ENCODE results near the gene KNTC1.
"Not testable (repeated sequence)": the region's sequence is repeated elsewhere in the genome, so short reads cannot be mapped to it uniquely, and the experiment has no call there.

KNTC1 gene

GRCh38 chr12:122563361-122563760, 36.3 kb downstream of the KNTC1 start:
- DNase-seq = no peak

GRCh38 chr12:122566816-122567215, 39.8 kb downstream of the KNTC1 start:
- DNase-seq = not testable (repeated sequence)

GRCh38 chr12:122569288-122569687, 42.2 kb downstream of the KNTC1 start:
- no peak for DNase-seq

GRCh38 chr12:122570006-122570405, 43.0 kb downstream of the KNTC1 start:
- DNase-seq = not testable (repeated sequence)

- DNase-seq = no peak
These were observed 44.8 kb downstream of the KNTC1 start for GRCh38 chr12:122571821-122572220.

- DNase-seq = not testable (repeated sequence)
These were observed 56.2 kb downstream of the KNTC1 start for GRCh38 chr12:122583294-122583693.

- no peak for DNase-seq
These were observed 57.3 kb downstream of the KNTC1 start for GRCh38 chr12:122584177-122584863.

GRCh38 chr12:122590990-122591389, 63.9 kb downstream of the KNTC1 start:
- DNase-seq = no peak

- not testable (repeated sequence) for DNase-seq
These were observed 64.9 kb downstream of the KNTC1 start for GRCh38 chr12:122591966-122592365.

- DNase-seq = not testable (repeated sequence)
These were observed 65.5 kb downstream of the KNTC1 start for GRCh38 chr12:122592543-122592942.

- DNase-seq = no peak
These were observed 66.9 kb downstream of the KNTC1 start for GRCh38 chr12:122593910-122594309.

- no peak for DNase-seq
These were observed 69.8 kb downstream of the KNTC1 start for GRCh38 chr12:122596838-122597237.

- DNase-seq = no peak
These were observed 75.4 kb downstream of the KNTC1 start for GRCh38 chr12:122602456-122602855.

- no peak for DNase-seq
These were observed 77.9 kb downstream of the KNTC1 start for GRCh38 chr12:122604993-122605392.

- DNase-seq = no peak
These were observed 82.7 kb downstream of the KNTC1 start for GRCh38 chr12:122609732-122610131.

- DNase-seq = no peak
These were observed 83.2 kb downstream of the KNTC1 start for GRCh38 chr12:122610207-122610606.

GRCh38 chr12:122610911-122611310, 83.9 kb downstream of the KNTC1 start:
- no peak for DNase-seq

GRCh38 chr12:122614839-122615238, 87.8 kb downstream of the KNTC1 start:
- no peak for DNase-seq

GRCh38 chr12:122615780-122616179, 88.7 kb downstream of the KNTC1 start:
- no peak for DNase-seq

- no peak for DNase-seq
These were observed 108.4 kb downstream of the KNTC1 start for GRCh38 chr12:122635471-122635870.

GRCh38 chr12:122643207-122643805, 116.3 kb downstream of the KNTC1 start:
- DNase-seq = no peak

- peak; percentile 3 for DNase-seq
These were observed 119.6 kb downstream of the KNTC1 start for GRCh38 chr12:122646517-122647217.

- DNase-seq = no peak
These were observed 124.6 kb downstream of the KNTC1 start for GRCh38 chr12:122651520-122652224.
